Liver (tissue), 3 donors: Measurements from ENCODE around the gene CPAMD8.

Experiments
- ATF3 ChIP-seq: IDR thresholded peaks from 2 replicates; pipeline ENCODE4 v1.6.1; 2016; ENCODE audit warnings: antibody characterized with exemption
- CTCF ChIP-seq: fragments of 150-350 bp; IDR thresholded peaks from 2 replicates; pipeline ENCODE4 v1.5.1; 2017; ENCODE audit warnings: improper control_type of control experiment, low read depth, low read length; ENCODE audit not compliant: missing input control
- MAX ChIP-seq: IDR thresholded peaks from 2 replicates; pipeline ENCODE4 v1.6.1; 2016; ENCODE audit warnings: antibody characterized with exemption
- donor health status: healthy.
- donor health status: healthy.

GRCh38 chr19:17021793-17022590 lies 4.6 kb downstream of the CPAMD8 start:
- TF ChIP-seq MAX = no peak
- TF ChIP-seq ATF3 = no peak
- TF ChIP-seq CTCF = no peak
